Mammary microvascular endothelial cell (primary cell): Measurements from ENCODE around the gene UBXN4. TPM values are rescaled to one million over a fixed set of nuclear protein-coding genes. Genes with fewer than 3 reads are reported as not detected.

Source experiments
- total RNA-seq: library from RNA; depleted of rRNA; stranded (reverse); fragments of >200 nt; gene quantifications from 2 replicates; pipeline ENCODE4 v1.2.3, GENCODE V29; 2015

UBXN4 gene
- total RNA-seq = 40.2 and 51.4 TPM in 2 replicates

DNA sequence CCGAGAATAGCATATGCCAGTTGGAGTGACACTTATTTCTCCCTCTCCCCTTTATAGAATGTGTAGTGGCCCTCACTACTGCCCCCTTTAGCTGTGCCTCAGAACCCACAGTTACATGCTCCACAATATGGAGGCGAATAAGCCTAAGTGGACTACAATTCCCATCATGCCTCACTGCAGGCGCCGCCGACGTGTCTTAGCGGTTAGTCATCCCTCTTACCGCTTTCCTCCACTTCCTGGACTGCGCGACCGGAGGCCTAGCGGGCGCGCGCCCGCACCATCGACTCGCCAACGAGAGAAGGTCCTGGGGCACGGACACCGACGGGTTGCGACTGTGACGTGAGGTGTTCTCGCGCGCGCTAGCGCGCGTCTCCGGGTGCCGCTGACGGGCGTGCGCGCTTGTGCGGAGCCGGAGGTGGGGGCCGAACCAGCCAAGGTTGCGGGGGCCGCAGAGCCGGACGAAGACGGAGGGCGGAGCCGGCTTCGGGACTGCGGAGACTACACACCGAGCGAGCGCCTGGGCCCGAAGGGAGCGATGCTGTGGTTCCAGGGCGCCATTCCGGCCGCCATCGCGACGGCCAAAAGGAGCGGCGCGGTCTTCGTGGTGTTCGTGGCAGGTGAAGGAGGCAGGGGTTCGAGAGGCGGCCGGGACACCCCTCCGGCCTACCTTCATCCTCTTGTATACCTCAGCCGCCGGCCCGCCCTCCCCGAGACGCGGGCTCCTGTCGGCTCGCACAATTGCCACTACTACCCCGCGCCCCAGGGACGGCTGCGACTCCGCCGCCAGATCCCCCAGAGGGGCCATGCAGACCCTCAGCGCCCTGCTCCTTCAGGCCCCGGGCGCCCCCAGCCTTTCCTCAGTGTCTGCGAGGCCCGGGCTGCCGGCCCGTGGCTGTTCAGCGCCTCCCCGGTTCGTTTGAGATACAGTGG is at the start of gene UBXN4:
Gene UBXN4 (plus strand): TSS at position 461 of the 930 bp plus-strand sequence. CDS start 75 bp downstream, at position 536.

Other genes with a start within 250 kb of the UBXN4 start
- 4.9 and 8.3 TPM in 2 replicates for gene ZRANB3, start 210.6 kb upstream of the UBXN4 start, total RNA-seq
- gene R3HDM1, start 210.4 kb upstream of the UBXN4 start, total RNA-seq = 11.3 and 17.2 TPM in 2 replicates
- not detected in 2 replicates for gene LCT, start 95.3 kb downstream of the UBXN4 start, total RNA-seq
- 32.8 and 34.6 TPM in 2 replicates for gene MCM6, start 134.6 kb downstream of the UBXN4 start, total RNA-seq
- gene DARS1, start 243.8 kb downstream of the UBXN4 start, total RNA-seq = 54.5 and 61.3 TPM in 2 replicates